ENCODE measurements around the gene LUC7L.

GRCh38 chr16:191831-192230, 37.4 kb downstream of the LUC7L start:
- TF ChIP-seq ESRRA (IDR thresholded peaks at IDR 0.05; ENCODE audit: borderline replicate concordance, low read length) (no peak), REST (IDR thresholded peaks at IDR 0.05) (no peak), EP300 (IDR thresholded peaks at IDR 0.05) (no peak), CTCF (IDR thresholded peaks at IDR 0.05) (no peak)
